PC-3 (cell line): ENCODE data around the gene ENAM. TPM values are rescaled to one million over a fixed set of nuclear protein-coding genes. Genes with fewer than 3 reads are reported as not detected.

ENCODE experiments used
- ATAC-seq: fragments of 200-7000 bp; cut with Tn5 transposase; 2 replicates; pipeline ENCODE4 v1.9.1; 2020; ENCODE audit warnings: mild to moderate bottlenecking, moderate library complexity
- BruUV-seq: library from RNA; stranded (reverse); fragments of 400-500 nt; replicated peaks from 2 replicates; lab custom pipeline; 2021; lab: Mats Ljungman, UMichigan
- CTCF ChIA-PET: fragments of 300-600 bp; sonication (Branson Sonifier 250); formaldehyde crosslinking; loops from one replicate; lab custom pipeline; 2022; ENCODE audit warnings: antibody characterized with exemption; lab: Charles Lee
- POLR2A ChIA-PET: fragments of 300-600 bp; sonication (Branson Sonifier 250); formaldehyde crosslinking; loops from one replicate; lab custom pipeline; 2022; ENCODE audit warnings: antibody characterized with exemption; ENCODE audit not compliant: unreplicated experiment; lab: Charles Lee
- DNase-seq: peaks from one replicate; pipeline ENCODE4 v3.0.0-alpha.2; 2015
- H2AFZ ChIP-seq: fragments of 300-600 bp; sonication (generic); 2 replicates; pipeline ENCODE4 v1.6.0; 2016; ENCODE audit warnings: antibody characterized with exemption, low read length
- H3F3A ChIP-seq: fragments of 300-600 bp; sonication (generic); one replicate; pipeline ENCODE4 v1.6.0; 2017; ENCODE audit warnings: antibody characterized with exemption, low read length, control low read depth, mild to moderate bottlenecking; ENCODE audit not compliant: unreplicated experiment
- H3K27ac ChIP-seq: fragments of 300-600 bp; sonication (generic); 2 replicates; pipeline ENCODE4 v1.5.1; 2016; ENCODE audit warnings: mild to moderate bottlenecking, low read length
- H3K27me3 ChIP-seq: fragments of 300-600 bp; sonication (generic); 2 replicates; pipeline ENCODE4 v1.6.1; 2016; ENCODE audit warnings: low read length, mixed read lengths
- H3K36me3 ChIP-seq: fragments of 300-600 bp; sonication (generic); 2 replicates; pipeline ENCODE4 v1.6.1; 2016; ENCODE audit warnings: low read depth, mixed run types, low read length, mixed read lengths
- H3K4me1 ChIP-seq: fragments of 300-600 bp; sonication (generic); 2 replicates; pipeline ENCODE4 v1.5.1; 2016; ENCODE audit warnings: low read length; ENCODE audit not compliant: insufficient read depth
- H3K4me2 ChIP-seq: fragments of 300-600 bp; sonication (generic); 2 replicates; pipeline ENCODE4 v1.6.0; 2016; ENCODE audit warnings: low read length
- H3K4me3 ChIP-seq: fragments of 300-600 bp; sonication (generic); 2 replicates; pipeline ENCODE4 v1.5.1; 2016; ENCODE audit warnings: mild to moderate bottlenecking, low read length, mixed read lengths
- H3K79me2 ChIP-seq: fragments of 300-600 bp; sonication (generic); 2 replicates; pipeline ENCODE4 v1.6.1; 2017; ENCODE audit warnings: low read length, mixed read lengths
- H3K9ac ChIP-seq: fragments of 300-600 bp; sonication (generic); 2 replicates; pipeline ENCODE4 v1.6.0; 2016; ENCODE audit warnings: mild to moderate bottlenecking, low read length
- H3K9me2 ChIP-seq: fragments of 300-600 bp; sonication (generic); replicated peaks from 2 replicates; pipeline ENCODE4 v1.6.1; 2016; ENCODE audit warnings: mixed run types, low read length, mixed read lengths
- H3K9me3 ChIP-seq: fragments of 300-600 bp; sonication (generic); 2 replicates; pipeline ENCODE4 v1.6.1; 2016; ENCODE audit warnings: low read length, mixed read lengths
- H4K20me1 ChIP-seq: fragments of 300-600 bp; sonication (generic); 2 replicates; pipeline ENCODE4 v1.6.1; 2016; ENCODE audit warnings: low read length, mixed read lengths
- CTCF ChIP-seq: fragments of 300-600 bp; sonication (generic); conservative IDR thresholded peaks from 2 replicates; pipeline ENCODE4 v1.5.1; 2017; ENCODE audit warnings: antibody characterized with exemption, low read depth, mild to moderate bottlenecking, low read length
- EZH2 ChIP-seq: fragments of 300-600 bp; sonication (generic); IDR thresholded peaks from one replicate; pipeline ENCODE4 v1.6.1; 2017; ENCODE audit warnings: antibody characterized with exemption, mild to moderate bottlenecking, low read length; ENCODE audit not compliant: unreplicated experiment
- EZH2phosphoT487 ChIP-seq: fragments of 300-600 bp; sonication (generic); IDR thresholded peaks from 2 replicates; pipeline ENCODE4 v1.6.1; 2018; ENCODE audit warnings: mild to moderate bottlenecking, antibody characterized with exemption, low read length, borderline replicate concordance
- intact Hi-C: fragments of 100-400 bp; cut with micrococcal nuclease; formaldehyde crosslinking; loops from 2 replicates; pipeline ENCODE4 v1.9.0; 2023
- total RNA-seq: library from RNA; depleted of rRNA; stranded (reverse); fragments of >200 nt; gene quantifications from 2 replicates; pipeline ENCODE4 v1.2.3, GENCODE V29; 2014

Gene ENAM
- total RNA-seq, 1 experiment from 2014 or later = not detected

DNA sequence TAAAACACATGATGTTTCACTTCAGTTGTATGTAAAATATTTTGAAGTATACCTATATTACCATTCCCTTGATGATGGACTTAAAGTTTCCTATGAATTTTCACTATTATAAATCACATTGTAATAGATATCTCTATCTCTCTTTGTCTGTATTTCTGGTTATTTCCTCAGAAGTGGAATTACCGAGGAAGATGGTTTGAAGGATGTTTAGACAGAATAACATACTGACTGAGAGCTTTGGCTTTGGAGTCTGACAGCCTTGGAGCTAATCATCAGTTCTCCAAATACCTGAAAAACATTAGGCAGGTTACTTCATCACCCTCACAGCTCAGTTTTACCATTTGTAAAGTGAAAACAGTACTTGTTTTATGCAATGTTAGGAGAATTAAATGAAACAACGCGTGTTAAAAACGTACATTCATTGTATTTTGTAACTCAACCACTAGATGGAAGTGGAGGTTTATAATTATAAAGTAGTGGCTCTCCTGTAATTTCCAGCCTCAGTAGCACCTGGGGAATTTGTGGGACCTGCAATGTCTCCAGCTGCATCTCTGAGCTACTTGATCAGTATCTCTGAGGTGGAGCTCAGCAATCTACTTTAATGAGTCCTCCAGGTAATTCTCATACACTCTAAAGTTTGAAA is 23.4 kb downstream of the ENAM start:
- ATAC-seq (peak; percentile 74), DNase-seq (peak; percentile 77)
- intact Hi-C loops = loop anchor here (1.0 to 10.0 kb wide), 6 partner anchors 36 to 1060 kb away; partner anchors contain the start of gene UTP3
- H3K4me3 ChIP-seq = peak overlapping the region; percentile 48; the same call in 1 of the 2 replicates
- no peaks in the 10 kb centered on the region for H3K4me1 ChIP-seq
- CTCF ChIA-PET = interaction anchor here (0.6 to 1.2 kb wide), 4 partner anchors 54 to 537 kb away, joined by 3 to 6 read pairs (median 3); no protein-coding TSS in a partner anchor
- no peaks in the 10 kb centered on the region for H3K36me3 ChIP-seq
- no peaks in the 10 kb centered on the region for H3F3A ChIP-seq
- no peaks in the 10 kb centered on the region for H3K9me3 ChIP-seq
- H3K27ac ChIP-seq = no peak overlapping the region
- H3K4me2 ChIP-seq = peak overlapping the region; percentile 79
- peak overlapping the region; percentile 88 for H2AFZ ChIP-seq
- POLR2A ChIA-PET = no interaction called here
- TF ChIP-seq CTCF = peak; percentile 85
- TF ChIP-seq EZH2 = no peak
- no peaks in the 10 kb centered on the region for H4K20me1 ChIP-seq
- 0 out of 2 replicates have a peak overlapping the region, but pooled peaks have one; percentile 13 for H3K9ac ChIP-seq
- no peaks in the 10 kb centered on the region for H3K27me3 ChIP-seq
- no TSS peak for BruUV-seq
- no peaks in the 10 kb centered on the region for H3K79me2 ChIP-seq
- no peaks in the 10 kb centered on the region for H3K9me2 ChIP-seq

GRCh38 chr4:70654605-70655011 is 26.1 kb downstream of the ENAM start:
- Histone ChIP-seq H3K4me2 (no peak overlapping the region), H3K4me1 (no peaks in the 10 kb centered on the region), H3K36me3 (no peaks in the 10 kb centered on the region), H4K20me1 (no peaks in the 10 kb centered on the region), H2AFZ (no peak overlapping the region), H3K79me2 (no peaks in the 10 kb centered on the region), H3K4me3 (no peak overlapping the region), H3K9me2 (no peaks in the 10 kb centered on the region), H3K27me3 (no peaks in the 10 kb centered on the region), H3F3A (no peaks in the 10 kb centered on the region), H3K9ac (no peak overlapping the region), H3K9me3 (no peaks in the 10 kb centered on the region), H3K27ac (no peak overlapping the region)
- DNase-seq (no peak), ATAC-seq (no peak)
- POLR2A ChIA-PET = no interaction called here
- TF ChIP-seq EZH2phosphoT487 = no peak
- TF ChIP-seq EZH2 = no peak
- BruUV-seq = no TSS peak
- CTCF ChIA-PET = no interaction called here
- intact Hi-C loops = loop anchor here (5.0 to 10.0 kb wide), 2 partner anchors 80 to 1058 kb away; no protein-coding TSS in a partner anchor

DNA sequence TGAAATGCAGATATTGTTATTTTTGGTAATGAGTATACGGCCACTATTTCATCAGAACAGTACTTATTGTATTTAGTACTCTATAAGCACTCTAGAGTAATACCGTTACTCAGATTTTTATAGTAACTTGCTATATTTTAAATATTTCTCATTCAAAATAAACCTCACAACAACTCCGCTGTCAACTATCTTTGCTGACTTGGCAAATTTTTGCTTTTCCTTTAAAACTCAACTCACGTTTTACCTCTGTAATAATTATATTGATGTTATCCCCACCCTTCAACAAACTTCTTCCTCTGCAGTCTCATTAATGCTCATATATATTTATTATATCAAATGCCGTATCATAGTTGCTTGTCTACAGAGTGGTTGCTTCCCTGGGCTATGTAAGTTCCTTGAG is 28.8 kb downstream of the ENAM start:
- intact Hi-C loops = loop anchor here (10.0 kb wide), 1 partner anchor 77 kb away; no protein-coding TSS in a partner anchor
- Histone ChIP-seq H3K27me3 (no peaks in the 10 kb centered on the region), H3K27ac (no peak overlapping the region), H3K9ac (no peak overlapping the region), H3K79me2 (no peaks in the 10 kb centered on the region), H3K4me1 (no peaks in the 10 kb centered on the region), H3F3A (no peaks in the 10 kb centered on the region), H3K9me3 (no peaks in the 10 kb centered on the region), H3K4me3 (no peak overlapping the region), H3K4me2 (no peak overlapping the region), H3K9me2 (no peaks in the 10 kb centered on the region), H2AFZ (no peak overlapping the region), H4K20me1 (no peaks in the 10 kb centered on the region), H3K36me3 (no peaks in the 10 kb centered on the region)
- ChIA-PET CTCF (no interaction called here), POLR2A (no interaction called here)
- BruUV-seq = no TSS peak
- ATAC-seq = no peak
- TF ChIP-seq EZH2 (no peak), EZH2phosphoT487 (no peak), CTCF (no peak)
- no peak for DNase-seq
